Activated gamma-delta T cell (primary cell): Measurements from ENCODE around the gene PRELID2.
"Not testable (repeated sequence)": the region's sequence is repeated elsewhere in the genome, so short reads cannot be mapped to it uniquely, and the experiment has no call there.

ENCODE experiments used
- DNase-seq: peaks from one replicate; lab custom pipeline; 2025; lab: John Stamatoyannopoulos, UW

PRELID2 gene

GRCh38 chr5:145743396-145744061, 91.6 kb downstream of the PRELID2 start:
- no peak for DNase-seq

GRCh38 chr5:145739843-145740242, 95.3 kb downstream of the PRELID2 start:
- DNase-seq: no peak

GRCh38 chr5:145738227-145738626, 96.9 kb downstream of the PRELID2 start:
- DNase-seq: no peak

- no peak for DNase-seq
Observed at GRCh38 chr5:145737578-145737977, 97.6 kb downstream of the PRELID2 start.

- DNase-seq: not testable (repeated sequence)
Observed at GRCh38 chr5:145729956-145730355, 105.2 kb downstream of the PRELID2 start.

GRCh38 chr5:145723516-145723915, 111.6 kb downstream of the PRELID2 start:
- no peak for DNase-seq

- no peak for DNase-seq
Observed at GRCh38 chr5:145718956-145719355, 116.2 kb downstream of the PRELID2 start.

- DNase-seq: no peak
Observed at GRCh38 chr5:145715412-145715811, 119.7 kb downstream of the PRELID2 start.

- DNase-seq: no peak
Observed at GRCh38 chr5:145712245-145712644, 122.9 kb downstream of the PRELID2 start.

- no peak for DNase-seq
Observed at GRCh38 chr5:145711417-145711816, 123.7 kb downstream of the PRELID2 start.
